ENCODE measurements around the gene SPON1.
"Not testable (repeated sequence)": the region's sequence is repeated elsewhere in the genome, so short reads cannot be mapped to it uniquely, and the experiment has no call there.

Gene SPON1

GRCh38 chr11:14158393-14158792 is 195.9 kb downstream of the SPON1 start:
- no peak overlapping the region for H3K27ac ChIP-seq
- TF ChIP-seq CTCF (conservative IDR thresholded peaks at IDR 0.05), result no peak

- TF ChIP-seq CTCF (conservative IDR thresholded peaks at IDR 0.05), result no peak
- H3K27ac ChIP-seq, result no peak overlapping the region
These were observed 201.1 kb downstream of the SPON1 start for GRCh38 chr11:14163576-14163975.

- H3K27ac ChIP-seq, result not testable (repeated sequence)
These were observed 211.2 kb downstream of the SPON1 start for GRCh38 chr11:14173679-14174078.

- no peak for TF ChIP-seq CTCF (conservative IDR thresholded peaks at IDR 0.05)
- no peak overlapping the region for H3K27ac ChIP-seq
These were observed 216.7 kb downstream of the SPON1 start for GRCh38 chr11:14179116-14179820.

- TF ChIP-seq CTCF (conservative IDR thresholded peaks at IDR 0.05), result no peak
- no peak overlapping the region for H3K27ac ChIP-seq
These were observed 218.6 kb downstream of the SPON1 start for GRCh38 chr11:14181121-14181520.

- H3K27ac ChIP-seq, result no peak overlapping the region
- no peak for TF ChIP-seq CTCF (conservative IDR thresholded peaks at IDR 0.05)
These were observed 220.4 kb downstream of the SPON1 start for GRCh38 chr11:14182833-14183364.

- no peak for TF ChIP-seq CTCF (conservative IDR thresholded peaks at IDR 0.05)
- no peak overlapping the region for H3K27ac ChIP-seq
These were observed 221.8 kb downstream of the SPON1 start for GRCh38 chr11:14184028-14184940.

All from VCaP (cell line).